ENCODE data around the gene NDUFS5.

DNA sequence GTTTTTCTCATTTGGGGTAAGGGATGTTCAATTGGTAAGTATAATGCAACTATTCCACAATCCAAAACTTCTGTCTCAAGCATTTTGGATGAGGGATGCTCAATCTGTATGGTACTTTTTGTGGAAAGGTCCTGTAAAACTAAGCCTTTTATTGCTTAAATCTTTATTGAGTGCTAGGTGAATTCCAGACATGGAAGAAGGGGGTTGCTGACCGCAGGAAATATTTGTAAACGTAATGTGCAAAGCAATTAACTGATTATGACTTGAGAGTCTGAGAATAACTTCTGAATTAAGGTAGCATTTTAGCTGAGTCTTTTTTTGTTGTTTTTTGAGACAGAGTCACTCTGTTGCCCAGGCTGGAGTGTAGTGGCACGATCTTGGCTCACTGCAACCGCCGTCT is 32.0 kb upstream of the NDUFS5 start:
- TF ChIP-seq, protein P1, sequence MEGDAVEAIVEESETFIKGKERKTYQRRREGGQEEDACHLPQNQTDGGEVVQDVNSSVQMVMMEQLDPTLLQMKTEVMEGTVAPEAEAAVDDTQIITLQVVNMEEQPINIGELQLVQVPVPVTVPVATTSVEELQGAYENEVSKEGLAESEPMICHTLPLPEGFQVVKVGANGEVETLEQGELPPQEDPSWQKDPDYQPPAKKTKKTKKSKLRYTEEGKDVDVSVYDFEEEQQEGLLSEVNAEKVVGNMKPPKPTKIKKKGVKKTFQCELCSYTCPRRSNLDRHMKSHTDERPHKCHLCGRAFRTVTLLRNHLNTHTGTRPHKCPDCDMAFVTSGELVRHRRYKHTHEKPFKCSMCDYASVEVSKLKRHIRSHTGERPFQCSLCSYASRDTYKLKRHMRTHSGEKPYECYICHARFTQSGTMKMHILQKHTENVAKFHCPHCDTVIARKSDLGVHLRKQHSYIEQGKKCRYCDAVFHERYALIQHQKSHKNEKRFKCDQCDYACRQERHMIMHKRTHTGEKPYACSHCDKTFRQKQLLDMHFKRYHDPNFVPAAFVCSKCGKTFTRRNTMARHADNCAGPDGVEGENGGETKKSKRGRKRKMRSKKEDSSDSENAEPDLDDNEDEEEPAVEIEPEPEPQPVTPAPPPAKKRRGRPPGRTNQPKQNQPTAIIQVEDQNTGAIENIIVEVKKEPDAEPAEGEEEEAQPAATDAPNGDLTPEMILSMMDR (IDR thresholded peaks at IDR 0.05) = no peak
- no peak for TF ChIP-seq POLR2A (IDR thresholded peaks at IDR 0.05)
